Vagina (tissue), 2 donors: ENCODE results near the gene FRY.

Experiments used
- CTCF ChIP-seq, 3 experiments: fragments of 450-650 bp in 2 of 3; fragments of 200-600 bp in 1 of 3; sonication (generic) in 1 of 3; IDR thresholded peaks; one replicate each; pipeline ENCODE4 v1.5.1; 2017 to 2019; ENCODE audit warnings: antibody characterized with exemption in 3 of 3, mild to moderate bottlenecking in 2 of 3, moderate library complexity in 2 of 3
- POLR2A ChIP-seq, 2 donors: fragments of 450-650 bp; IDR thresholded peaks; one replicate each; pipeline ENCODE4 v1.6.1; 2017; ENCODE audit warnings: antibody characterized with exemption in 2 of 2, mild to moderate bottlenecking in 2 of 2, moderate library complexity in 2 of 2
- POLR2AphosphoS5 ChIP-seq, 2 donors: sonication (generic); formaldehyde crosslinking; IDR thresholded peaks; one replicate each; pipeline ENCODE4 v1.9.0; 2017; ENCODE audit warnings: antibody characterized with exemption in 2 of 2, mild to moderate bottlenecking in 2 of 2, low read depth in 1 of 2; ENCODE audit not compliant: insufficient read depth in 1 of 2

GRCh38 chr13:32195713-32196112 is 164.1 kb downstream of the FRY start:
- TF ChIP-seq CTCF (IDR thresholded peaks at IDR 0.05) (no peak), POLR2A (IDR thresholded peaks at IDR 0.05) (no peak), POLR2AphosphoS5 (IDR thresholded peaks at IDR 0.05; ENCODE audit: insufficient read depth in 1 of 2, low read depth in 1 of 2) (no peak)
